Lung (tissue), 12 donors: ENCODE measurements around the gene RAB3IL1. TPM values are rescaled to one million over a fixed set of nuclear protein-coding genes. Genes with fewer than 3 reads are reported as not detected.

Source experiments
- ATAC-seq: fragments of 200-7000 bp; cut with Tn5 transposase; one replicate; pipeline ENCODE4 v1.9.1; 2020; ENCODE audit warnings: moderate number of reproducible peaks; ENCODE audit not compliant: insufficient read depth, low FRiP score
- DNase-seq, 3 donors: peaks; one replicate each; pipeline ENCODE4 v3.0.0-alpha.2; 2013 to 2017
- H3K27ac ChIP-seq, 2 donors: one replicate each; pipeline ENCODE4 v1.5.1; 2013; ENCODE audit warnings: mild to moderate bottlenecking in 2 of 2, moderate library complexity in 2 of 2, control low read depth in 1 of 2, inconsistent platforms in 1 of 2, low read depth in 1 of 2, low read length in 1 of 2
- H3K27me3 ChIP-seq, 3 donors: one replicate each; pipeline ENCODE4 v1.5.1; 2013; ENCODE audit warnings: low read length in 2 of 3; ENCODE audit not compliant: control insufficient read depth in 3 of 3, insufficient read depth in 3 of 3
- H3K36me3 ChIP-seq, 4 donors: one replicate each; pipeline ENCODE4 v1.5.1; 2013; ENCODE audit warnings: low read length in 4 of 4, mild to moderate bottlenecking in 1 of 4, moderate library complexity in 1 of 4; ENCODE audit not compliant: control insufficient read depth in 4 of 4, insufficient read depth in 4 of 4
- H3K4me1 ChIP-seq, 5 donors: one replicate each; pipeline ENCODE4 v1.5.1; 2013; ENCODE audit warnings: low read length in 5 of 5, mild to moderate bottlenecking in 2 of 5, moderate library complexity in 1 of 5; ENCODE audit not compliant: control insufficient read depth in 5 of 5, insufficient read depth in 5 of 5
- H3K4me3 ChIP-seq: one replicate; pipeline ENCODE4 v1.5.1; 2013; ENCODE audit warnings: mild to moderate bottlenecking, control low read depth, moderate library complexity
- H3K9ac ChIP-seq, 2 donors: one replicate each; pipeline ENCODE4 v1.5.1; 2013; ENCODE audit warnings: low read length in 2 of 2, control low read depth in 1 of 2; ENCODE audit not compliant: insufficient read depth in 1 of 2
- H3K9me3 ChIP-seq, 4 donors: one replicate each; pipeline ENCODE4 v1.5.1; 2013; ENCODE audit warnings: low read length in 3 of 4, mild to moderate bottlenecking in 1 of 4, moderate library complexity in 1 of 4; ENCODE audit not compliant: control insufficient read depth in 4 of 4, insufficient read depth in 3 of 4
- WGBS, 2 donors: extraction: QIAGEN DNeasy Blood & Tissue Kit; methylation state at CpG; one replicate each; pipeline ENCODE4 v1.1.7; 2013; 5-methylcytosine and 5-hydroxymethylcytosine counted together
- polyA plus RNA-seq, 2 donors: library from polyadenylated mRNA; stranded (reverse); fragments of 200-250 nt; gene quantifications; one replicate each; pipeline ENCODE4 v1.2.1, GENCODE V29; 2013
- total RNA-seq, 2 donors: library from RNA; depleted of rRNA in 1 of 2; stranded (reverse); fragments of >200 nt in 1 of 2; gene quantifications; one replicate each; pipeline ENCODE4 v1.2.1, GENCODE V29; 2014 to 2021
- TF ChIP-seq, protein P1 (sequence below): IDR thresholded peaks from 2 replicates; pipeline ENCODE4 v1.5.1; 2012; ENCODE audit warnings: mild to moderate bottlenecking; ENCODE audit errors: control extremely low read depth, extremely low read depth
- donor health status: control.
- donor health status: control.
- donor health status: Bipolar disorder and iron deficiency.
- donor health status: healthy.
- donor health status: DM: yes; HTN: yes; CAD: no.

RAB3IL1 gene
- total and polyA plus RNA-seq, 4 donors: 6.7 to 20.8 (median 9.8) TPM

DNA sequence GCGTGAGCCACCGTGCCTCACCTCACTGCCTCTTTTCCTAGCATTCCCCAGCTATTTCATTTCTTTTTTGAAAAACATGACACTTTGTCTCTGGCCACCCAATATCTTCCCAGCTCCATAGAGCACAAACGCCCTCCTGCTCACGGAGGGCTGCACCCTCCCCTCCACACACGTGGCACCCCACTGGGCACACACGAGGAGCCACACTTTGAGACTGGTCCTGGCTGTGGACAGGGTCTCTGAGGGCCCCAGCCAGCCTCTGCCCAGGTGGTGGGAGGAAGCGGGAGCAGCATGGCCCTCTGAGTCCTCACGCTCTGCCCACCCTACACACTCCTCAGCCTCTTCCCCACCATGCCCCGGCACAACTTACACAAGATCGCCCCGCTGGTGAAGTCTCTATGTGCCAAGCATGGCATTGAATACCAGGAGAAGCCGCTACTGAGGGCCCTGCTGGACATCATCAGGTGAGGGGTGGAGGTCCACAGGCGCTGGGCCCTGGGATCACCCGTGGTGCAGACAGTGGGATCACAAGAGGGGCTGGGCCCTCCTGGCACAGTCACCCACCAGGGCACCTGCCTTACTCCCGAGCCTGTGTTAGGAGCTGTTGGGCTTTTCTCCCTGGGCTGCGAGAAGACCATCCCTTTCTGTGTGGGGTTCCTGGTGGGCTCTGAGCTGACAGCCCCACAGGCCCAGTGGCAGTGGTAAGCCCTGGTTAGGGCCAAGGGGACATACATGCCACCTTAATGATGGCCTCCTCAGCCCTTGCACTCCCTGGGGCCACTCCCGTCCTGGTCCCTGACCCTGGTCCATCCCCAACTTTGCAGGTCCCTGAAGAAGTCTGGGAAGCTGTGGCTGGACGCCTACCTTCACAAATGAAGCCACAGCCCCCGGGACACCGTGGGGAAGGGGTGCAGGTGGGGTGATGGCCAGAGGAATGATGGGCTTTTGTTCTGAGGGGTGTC is 52.3 kb downstream of the RAB3IL1 start:
- H3K4me1 ChIP-seq: peaks cover 0 to 2% (median 0%) of the 10 kb centered on the region in 5 donors
- DNase-seq (no peak), ATAC-seq (no peak)
- WGBS, 2 donors: 95 to 98% methylated on average over 20 of the region's 20 CpGs
- H3K9me3 ChIP-seq: no peaks in the 10 kb centered on the region
- TF ChIP-seq, protein P1, sequence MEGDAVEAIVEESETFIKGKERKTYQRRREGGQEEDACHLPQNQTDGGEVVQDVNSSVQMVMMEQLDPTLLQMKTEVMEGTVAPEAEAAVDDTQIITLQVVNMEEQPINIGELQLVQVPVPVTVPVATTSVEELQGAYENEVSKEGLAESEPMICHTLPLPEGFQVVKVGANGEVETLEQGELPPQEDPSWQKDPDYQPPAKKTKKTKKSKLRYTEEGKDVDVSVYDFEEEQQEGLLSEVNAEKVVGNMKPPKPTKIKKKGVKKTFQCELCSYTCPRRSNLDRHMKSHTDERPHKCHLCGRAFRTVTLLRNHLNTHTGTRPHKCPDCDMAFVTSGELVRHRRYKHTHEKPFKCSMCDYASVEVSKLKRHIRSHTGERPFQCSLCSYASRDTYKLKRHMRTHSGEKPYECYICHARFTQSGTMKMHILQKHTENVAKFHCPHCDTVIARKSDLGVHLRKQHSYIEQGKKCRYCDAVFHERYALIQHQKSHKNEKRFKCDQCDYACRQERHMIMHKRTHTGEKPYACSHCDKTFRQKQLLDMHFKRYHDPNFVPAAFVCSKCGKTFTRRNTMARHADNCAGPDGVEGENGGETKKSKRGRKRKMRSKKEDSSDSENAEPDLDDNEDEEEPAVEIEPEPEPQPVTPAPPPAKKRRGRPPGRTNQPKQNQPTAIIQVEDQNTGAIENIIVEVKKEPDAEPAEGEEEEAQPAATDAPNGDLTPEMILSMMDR: no peak
- no peak overlapping the region for H3K4me3 ChIP-seq
- no peak overlapping the region for H3K27ac ChIP-seq
- H3K27me3 ChIP-seq: no peaks in the 10 kb centered on the region
- peaks cover 0 to 25% (median 5%) of the 10 kb centered on the region in 4 donors for H3K36me3 ChIP-seq
- H3K9ac ChIP-seq: no peak overlapping the region

DNA sequence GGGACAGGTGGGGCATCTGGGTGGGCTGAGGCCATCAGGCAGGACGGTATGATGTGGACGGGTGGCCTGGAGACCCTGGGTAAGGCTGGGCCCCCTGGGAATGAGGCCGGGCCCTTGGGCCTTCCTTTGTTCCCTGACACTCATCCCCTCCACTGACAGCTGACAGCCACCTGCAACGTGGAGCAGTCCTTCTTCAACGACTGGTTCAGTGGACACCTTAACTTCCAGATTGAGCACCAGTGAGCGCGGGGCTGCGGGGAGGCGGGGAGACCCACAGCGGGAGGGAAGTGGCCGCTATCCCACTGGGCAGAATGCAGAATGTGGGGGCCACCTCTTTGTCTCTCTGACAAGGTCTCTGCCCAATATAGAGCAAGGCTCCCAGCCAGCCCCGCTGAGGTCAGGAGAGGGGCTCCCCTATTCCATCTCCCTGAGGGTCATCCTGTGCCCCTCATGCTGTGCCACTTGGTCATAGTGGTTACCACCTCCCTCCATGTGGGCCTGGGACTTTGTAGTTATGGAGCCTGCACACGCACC is 53.8 kb downstream of the RAB3IL1 start:
- H3K4me1 ChIP-seq: no peaks in the 10 kb centered on the region

DNA sequence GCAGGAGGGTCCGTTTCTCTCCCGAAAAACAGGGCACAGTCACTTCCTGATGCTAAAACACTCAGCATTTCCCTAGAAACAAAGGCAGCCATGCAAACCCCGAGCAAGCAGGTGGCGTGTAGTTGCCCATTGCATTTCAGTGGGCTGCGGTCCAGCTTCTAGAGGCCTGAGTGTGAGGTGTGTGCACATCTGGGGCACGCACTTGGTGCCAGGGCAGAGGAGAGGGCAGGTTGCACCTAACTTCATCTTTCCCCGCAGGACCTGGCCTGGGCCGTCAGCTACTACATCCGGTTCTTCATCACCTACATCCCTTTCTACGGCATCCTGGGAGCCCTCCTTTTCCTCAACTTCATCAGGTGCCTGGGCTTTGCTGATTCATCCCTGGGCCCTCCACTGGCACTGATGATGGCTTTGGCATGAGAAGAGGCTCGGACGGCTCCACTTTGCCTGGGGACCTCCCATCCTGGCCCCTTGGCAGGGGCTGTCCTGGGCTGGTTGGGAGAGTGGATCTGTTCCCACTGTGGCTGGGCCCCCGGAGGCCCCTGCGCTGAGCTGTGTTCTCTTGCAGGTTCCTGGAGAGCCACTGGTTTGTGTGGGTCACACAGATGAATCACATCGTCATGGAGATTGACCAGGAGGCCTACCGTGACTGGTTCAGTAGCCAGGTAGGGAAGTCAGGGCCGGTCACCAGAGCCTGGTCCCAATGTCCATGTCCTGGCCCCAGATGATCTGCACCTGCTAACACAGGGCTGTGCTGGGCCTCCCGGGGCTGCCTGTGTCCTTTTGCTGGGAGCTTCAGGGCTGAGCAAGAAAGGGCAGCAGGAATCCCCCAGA is 54.4 kb downstream of the RAB3IL1 start:
- ATAC-seq: no peak
- TF ChIP-seq, protein P1: no peak
- Histone ChIP-seq H3K4me3 (no peak overlapping the region), H3K9ac (no peak overlapping the region), H3K36me3 (peaks cover 0 to 29% (median 6%) of the 10 kb centered on the region in 4 donors), H3K27me3 (no peaks in the 10 kb centered on the region), H3K4me1 (no peaks in the 10 kb centered on the region), H3K9me3 (no peaks in the 10 kb centered on the region), H3K27ac (no peak overlapping the region)
- DNase-seq: no peak
- WGBS, 2 donors: 93 to 95% methylated on average over 18 of the region's 18 CpGs

More for the DNA sequence above, 53.8 kb downstream of the RAB3IL1 start:
- Histone ChIP-seq H3K9me3 (no peaks in the 10 kb centered on the region), H3K27me3 (no peaks in the 10 kb centered on the region), H3K27ac (no peak overlapping the region), H3K9ac (no peak overlapping the region), H3K4me3 (no peak overlapping the region), H3K36me3 (peaks cover 0 to 29% (median 6%) of the 10 kb centered on the region in 4 donors)
- WGBS, 2 donors: 93 to 94% methylated on average over 13 of the region's 13 CpGs
- ATAC-seq (no peak), DNase-seq (no peak)
- TF ChIP-seq, protein P1: no peak
